GM19467 (cell line): ENCODE measurements around the gene TPD52L1.
"Not testable (repeated sequence)": the region's sequence is repeated elsewhere in the genome, so short reads cannot be mapped to it uniquely, and the experiment has no call there.

Source experiments
- ATAC-seq: cut with Tn5 transposase; IDR thresholded peaks from one replicate; pipeline ENCODE4 v1.9.1; 2021; ENCODE audit warnings: mild to moderate bottlenecking, moderate library complexity; ENCODE audit not compliant: unreplicated experiment

TPD52L1 gene

GRCh38 chr6:125140808-125141207, 12.8 kb upstream of the TPD52L1 start:
- no peak for ATAC-seq

- no peak for ATAC-seq
These were observed 11.0 kb upstream of the TPD52L1 start for GRCh38 chr6:125142618-125143017.

DNA sequence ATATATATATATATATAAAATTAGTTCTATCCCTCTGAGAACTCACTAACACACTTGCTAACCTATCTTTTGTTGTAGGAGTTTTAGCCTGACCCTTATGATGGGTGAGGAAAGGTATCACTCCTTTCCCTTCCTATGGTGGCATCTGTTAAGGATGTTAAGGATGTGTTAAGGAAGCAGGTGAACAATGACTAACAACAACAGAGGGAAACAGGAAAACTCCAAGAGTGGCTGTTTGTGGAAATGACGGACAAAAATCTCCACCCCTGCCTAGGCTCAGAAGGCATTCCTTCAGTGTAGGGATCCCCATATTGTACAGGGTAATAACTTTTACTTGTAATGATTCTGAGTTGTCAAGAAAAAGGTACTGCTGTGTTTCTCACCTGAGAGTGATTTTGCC, 8.8 kb upstream of the TPD52L1 start:
- no peak for ATAC-seq

DNA sequence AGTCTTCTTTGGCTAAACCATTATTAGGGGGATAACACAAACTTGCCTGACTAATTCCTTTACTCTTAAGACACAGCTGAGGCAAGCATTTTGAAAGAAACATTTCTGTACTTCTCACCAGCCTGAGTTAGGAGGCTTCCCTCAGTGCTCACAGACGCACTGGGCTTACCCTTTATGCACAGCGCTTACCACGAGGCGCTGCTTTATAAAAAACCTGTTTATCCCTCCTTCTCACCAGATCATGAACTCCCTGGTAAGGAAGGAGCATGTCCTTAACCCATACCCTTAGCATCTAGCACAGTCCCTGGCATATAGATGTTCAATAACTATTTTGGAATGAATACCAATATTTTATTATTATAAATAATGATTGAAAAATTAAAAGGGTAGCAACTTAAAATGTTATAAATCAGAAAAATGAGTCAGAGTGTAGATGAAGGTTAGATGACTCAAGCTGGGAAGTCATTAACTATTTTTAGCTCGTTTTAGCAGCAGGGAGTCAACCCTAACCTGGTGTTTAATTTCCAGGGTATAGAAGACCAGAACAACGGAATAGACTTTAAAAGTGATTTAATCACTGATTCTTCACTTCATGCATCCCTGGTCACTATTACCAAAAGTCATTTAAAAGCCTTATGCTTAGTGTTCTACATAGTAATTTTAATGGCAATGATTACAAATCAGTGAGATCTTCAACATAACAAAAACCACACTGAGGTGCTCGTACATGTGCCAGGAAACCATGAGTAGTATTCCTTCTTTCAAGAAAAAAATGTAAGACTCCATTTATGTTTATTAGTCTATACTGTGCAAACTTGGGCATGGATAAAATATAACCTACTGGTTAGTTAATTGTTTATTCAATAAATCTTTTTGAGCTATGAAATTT, 4.1 kb upstream of the TPD52L1 start:
- no peak for ATAC-seq

GRCh38 chr6:125151700-125152099, 1.9 kb upstream of the TPD52L1 start:
- no peak for ATAC-seq

DNA sequence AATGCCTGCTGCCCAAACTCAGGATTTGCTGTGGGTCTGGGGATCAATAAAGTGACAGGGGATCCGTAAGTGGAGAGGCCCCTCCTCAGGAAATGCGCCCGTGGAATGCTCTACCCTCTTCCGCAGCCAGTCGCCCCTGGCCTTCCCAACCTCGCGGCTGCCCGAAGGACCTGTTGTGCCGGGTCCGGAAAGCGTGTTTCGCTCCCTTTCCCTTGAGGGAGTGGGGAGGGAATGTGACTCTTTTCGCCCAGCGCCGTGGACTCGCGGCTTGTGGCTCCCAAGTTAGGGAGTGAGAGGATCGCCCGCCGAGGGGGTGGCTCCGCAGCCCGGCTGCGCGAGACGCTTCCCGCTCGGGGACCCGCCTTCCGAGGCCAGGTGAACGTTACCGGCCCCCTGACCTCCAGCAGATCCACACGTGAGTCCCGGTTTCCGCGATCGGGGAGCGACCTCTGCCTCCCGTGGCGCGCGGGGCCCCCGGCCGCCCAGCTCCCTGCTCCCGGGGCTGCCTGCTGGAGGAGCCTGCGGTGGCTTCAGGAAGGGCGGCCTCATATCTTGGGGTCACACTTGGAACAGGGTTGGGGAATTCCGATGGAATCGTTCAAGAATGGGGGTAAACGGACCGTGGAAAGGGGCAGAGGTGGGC, 666 bp downstream of the TPD52L1 start:
- ATAC-seq = no peak

DNA sequence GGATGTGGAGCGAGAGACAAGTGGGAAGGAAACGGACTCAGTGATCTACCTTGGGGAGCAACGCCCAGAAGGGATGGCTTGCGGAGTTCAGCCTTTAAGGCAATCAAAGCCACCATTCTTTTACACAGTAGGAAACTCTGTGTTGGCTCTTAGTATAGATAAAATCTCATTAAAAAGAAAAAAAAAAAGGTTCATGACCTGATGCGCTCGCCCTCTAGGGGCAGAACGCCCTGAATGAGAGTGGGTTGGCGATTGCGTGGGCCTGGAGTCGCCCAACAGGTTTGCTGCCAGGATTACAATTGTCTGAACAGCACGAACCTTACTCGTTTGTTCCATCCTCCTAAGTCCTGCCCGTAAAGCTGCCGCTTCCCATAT, 1.2 kb downstream of the TPD52L1 start:
- no peak for ATAC-seq

GRCh38 chr6:125155344-125155743, 1.8 kb downstream of the TPD52L1 start:
- ATAC-seq = no peak

GRCh38 chr6:125156496-125156895, 2.9 kb downstream of the TPD52L1 start:
- ATAC-seq = no peak

DNA sequence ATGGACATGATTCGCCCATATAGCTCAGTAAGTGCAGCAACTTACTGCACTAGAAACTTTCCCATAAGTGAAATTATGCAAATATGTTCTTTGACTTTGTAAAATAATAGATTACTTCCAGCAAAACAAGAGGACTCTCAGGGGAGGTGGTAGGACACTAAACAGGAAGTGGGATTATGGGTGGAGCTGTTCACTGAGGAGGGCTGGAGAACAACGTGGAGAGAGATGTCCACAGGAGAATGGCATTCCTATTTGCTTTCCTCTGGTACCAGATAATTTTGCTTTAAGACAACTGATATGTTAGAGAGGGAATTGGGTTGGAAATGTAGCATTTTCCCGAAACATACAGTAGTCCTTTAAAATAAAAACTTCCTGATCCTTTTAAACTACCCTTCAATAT, 3.7 kb downstream of the TPD52L1 start:
- no peak for ATAC-seq

DNA sequence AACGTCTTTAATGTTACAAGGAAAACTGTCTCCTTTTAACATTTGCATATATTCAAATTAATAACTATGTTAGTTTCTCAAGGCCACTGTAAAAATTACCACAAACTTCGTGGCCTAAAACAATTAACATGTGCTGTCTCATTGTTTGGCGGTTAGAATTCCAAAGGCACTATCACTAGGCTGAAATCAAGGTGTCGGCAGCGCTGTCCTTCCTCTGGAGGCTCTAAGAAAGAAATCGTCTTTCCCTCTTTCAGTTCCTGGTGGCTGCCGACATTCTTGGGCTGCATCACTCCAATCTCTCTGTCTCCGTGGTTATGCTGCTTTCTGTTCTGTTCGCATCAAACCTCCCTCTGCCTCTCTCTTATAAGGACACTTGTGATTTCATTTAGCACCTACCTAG, 4.2 kb downstream of the TPD52L1 start:
- ATAC-seq = no peak

DNA sequence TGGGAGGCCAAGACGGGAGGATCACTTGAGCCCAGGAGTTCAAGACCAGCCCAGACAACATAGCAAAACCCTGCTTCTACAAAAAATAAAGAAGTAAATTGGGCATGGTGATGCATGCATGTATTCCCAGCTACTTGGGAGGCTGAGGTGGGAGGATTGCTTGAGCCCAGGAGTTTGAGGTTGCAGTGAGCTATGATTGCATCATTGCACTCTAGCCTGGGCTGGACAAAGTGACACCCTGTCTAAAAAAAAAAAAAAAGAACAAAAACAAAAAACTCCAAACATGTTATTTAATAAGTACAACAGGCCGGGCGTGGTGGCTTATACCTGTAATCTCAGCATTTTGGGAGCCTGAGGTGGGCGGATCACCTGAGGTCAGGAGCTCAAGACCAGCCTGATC, 9.8 kb downstream of the TPD52L1 start:
- ATAC-seq = not testable (repeated sequence)

GRCh38 chr6:125163811-125164210, 10.2 kb downstream of the TPD52L1 start:
- no peak for ATAC-seq

GRCh38 chr6:125164696-125165095, 11.1 kb downstream of the TPD52L1 start:
- no peak for ATAC-seq

DNA sequence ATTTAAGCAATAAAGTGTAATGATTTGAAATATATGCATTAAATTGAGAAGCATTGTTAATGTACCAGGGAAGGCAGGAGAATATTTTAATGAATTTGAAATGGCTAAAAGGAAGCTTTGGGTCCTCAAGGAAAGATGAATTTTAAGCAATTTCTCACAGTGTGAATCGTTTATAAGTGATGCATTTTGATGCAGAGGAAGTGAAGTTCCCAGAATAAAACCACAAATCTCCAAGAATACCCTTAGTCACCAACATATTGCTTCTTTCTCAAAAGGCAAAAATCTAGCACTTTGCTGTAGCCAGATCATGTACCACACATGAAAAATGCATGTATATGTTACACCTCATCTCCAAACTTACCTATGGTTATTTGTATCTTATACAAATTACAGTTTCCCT, 11.7 kb downstream of the TPD52L1 start:
- no peak for ATAC-seq

GRCh38 chr6:125165776-125166175, 12.2 kb downstream of the TPD52L1 start:
- ATAC-seq = no peak

- ATAC-seq = no peak
These were observed 13.1 kb downstream of the TPD52L1 start for GRCh38 chr6:125166711-125167110.

DNA sequence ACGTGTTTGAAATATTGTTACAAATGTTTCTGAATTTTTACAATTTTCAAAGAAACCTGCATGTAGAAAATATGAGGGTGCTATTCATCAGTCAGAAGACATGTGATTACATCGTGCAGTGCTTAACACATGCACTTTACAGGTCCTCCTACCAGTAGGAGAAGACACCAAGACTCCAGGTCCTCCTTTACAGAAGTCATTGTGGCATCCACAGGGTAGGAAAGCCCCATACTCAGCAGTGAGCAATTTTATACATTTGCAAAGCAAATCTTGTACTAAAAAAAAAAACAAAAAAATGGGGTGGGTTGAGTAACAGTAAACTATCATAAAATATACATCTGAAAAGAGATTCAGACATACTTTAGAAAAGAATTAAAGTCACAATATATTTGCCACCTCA, 14.0 kb downstream of the TPD52L1 start:
- no peak for ATAC-seq

- no peak for ATAC-seq
These were observed 15.5 kb downstream of the TPD52L1 start for GRCh38 chr6:125169058-125169457.

DNA sequence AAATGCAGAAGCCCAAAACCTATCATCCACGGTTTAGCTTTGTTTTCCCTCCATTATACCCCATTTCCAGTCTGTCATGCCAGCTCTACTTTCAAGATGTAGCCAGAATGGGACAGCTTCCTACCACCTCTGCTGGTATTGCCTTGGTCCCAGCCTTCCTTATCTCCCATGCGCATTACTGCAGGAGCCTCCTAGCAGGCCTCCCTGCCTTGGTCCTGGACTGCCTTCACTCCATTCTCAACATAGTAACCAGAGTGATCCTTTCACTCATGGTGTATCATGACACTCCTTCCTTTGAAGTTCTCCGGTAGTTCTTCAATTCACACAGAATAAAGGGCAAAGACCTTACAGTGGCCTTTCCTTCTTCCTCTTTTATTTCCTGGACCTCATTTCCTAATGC, 15.9 kb downstream of the TPD52L1 start:
- ATAC-seq = no peak

DNA sequence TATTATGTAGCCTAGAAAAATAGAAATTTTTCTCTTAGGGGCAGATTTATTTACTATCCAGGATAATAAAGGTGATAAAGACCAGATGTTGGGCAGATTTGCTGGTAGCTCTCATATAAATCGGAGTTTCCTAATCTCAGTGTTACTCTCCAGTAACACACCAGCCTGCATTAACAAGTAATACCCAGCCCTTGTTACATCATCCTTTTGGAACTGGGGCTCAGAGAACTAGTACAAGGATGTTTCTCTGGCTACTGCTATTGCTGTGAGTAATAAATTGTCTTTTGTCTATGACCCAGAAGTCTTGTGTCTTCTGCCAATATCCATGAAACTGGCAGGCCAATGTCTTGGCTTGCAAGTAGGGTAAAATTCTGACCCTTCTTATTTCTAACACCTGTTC, 16.8 kb downstream of the TPD52L1 start:
- no peak for ATAC-seq

GRCh38 chr6:125173341-125174095, 19.9 kb downstream of the TPD52L1 start:
- no peak for ATAC-seq
